Activated CD8-positive, alpha-beta memory T cell treated with anti-CD3 and anti-CD28 coated beads for 36 hours (primary cell): ENCODE data around the gene KDM6A. TPM values are rescaled to one million over a fixed set of nuclear protein-coding genes. Genes with fewer than 3 reads are reported as not detected.
"Not testable (repeated sequence)": the region's sequence is repeated elsewhere in the genome, so short reads cannot be mapped to it uniquely, and the experiment has no call there.

ENCODE experiments used
- CTCF ChIA-PET: fragments of 350-600 bp; sonication (Branson Sonifier 250); formaldehyde crosslinking; loops from one replicate; lab custom pipeline; 2021; ENCODE audit warnings: antibody characterized with exemption; lab: Charles Lee
- POLR2A ChIA-PET: fragments of 350-600 bp; sonication (Branson Sonifier 250); formaldehyde crosslinking; loops from one replicate; lab custom pipeline; 2021; ENCODE audit warnings: antibody characterized with exemption; lab: Charles Lee
- total RNA-seq, 2 experiments: library from RNA; stranded (reverse); gene quantifications; one replicate each; pipeline ENCODE4 v1.2.3, GENCODE V29; 2021

KDM6A gene
- total RNA-seq, 2 experiments from 2014 or later: 17.1 to 19.9 TPM

DNA sequence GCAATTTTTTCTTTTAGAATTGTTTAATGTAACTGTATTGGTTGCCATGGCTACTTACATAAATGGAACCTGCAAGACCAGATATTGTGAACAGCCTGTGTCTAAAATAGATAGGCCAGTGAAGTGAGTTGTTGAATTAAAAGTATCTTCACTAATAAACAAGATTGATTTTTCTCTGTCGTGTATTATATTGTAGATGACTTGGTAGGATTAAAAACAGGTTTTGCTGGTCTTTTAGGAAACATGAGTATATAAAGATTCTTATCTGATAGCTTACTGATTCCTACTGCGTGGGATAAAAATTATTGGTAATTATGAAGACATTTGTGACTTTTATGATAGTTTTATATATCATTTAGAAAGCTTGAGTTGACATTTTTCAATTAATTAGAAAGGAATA, 162.1 kb downstream of the KDM6A start:
- POLR2A ChIA-PET: no interaction called here
- CTCF ChIA-PET: no interaction called here

DNA sequence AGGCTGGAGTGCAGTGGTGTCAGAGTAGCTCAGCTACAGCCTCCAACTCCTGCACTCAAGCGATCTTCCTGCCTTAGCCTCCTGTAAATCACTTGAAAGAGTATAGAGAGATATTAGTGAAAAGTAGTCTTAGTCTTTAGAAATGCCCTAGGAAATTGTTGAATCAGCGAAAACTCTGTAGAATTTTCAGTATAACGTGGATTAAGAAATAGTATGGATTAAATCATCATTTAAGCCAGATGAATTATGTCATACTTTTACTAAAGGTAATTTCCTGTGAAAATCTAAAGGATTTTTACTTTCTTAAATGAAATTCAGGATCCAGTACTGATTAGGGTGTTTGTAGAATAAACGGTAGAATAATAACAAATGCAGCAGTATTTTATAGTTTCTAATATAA, 163.2 kb downstream of the KDM6A start:
- ChIA-PET POLR2A (no interaction called here), CTCF (no interaction called here)

- CTCF ChIA-PET, POLR2A ChIA-PET: not testable (repeated sequence)
Measured at GRCh38 chrX:45040137-45040536, 167.1 kb downstream of the KDM6A start.

- ChIA-PET CTCF (no interaction called here), POLR2A (no interaction called here)
Measured at GRCh38 chrX:45046417-45046816, 173.4 kb downstream of the KDM6A start.

- POLR2A ChIA-PET: no interaction called here
- CTCF ChIA-PET: no interaction called here
Measured at GRCh38 chrX:45050558-45050957, 177.6 kb downstream of the KDM6A start.

DNA sequence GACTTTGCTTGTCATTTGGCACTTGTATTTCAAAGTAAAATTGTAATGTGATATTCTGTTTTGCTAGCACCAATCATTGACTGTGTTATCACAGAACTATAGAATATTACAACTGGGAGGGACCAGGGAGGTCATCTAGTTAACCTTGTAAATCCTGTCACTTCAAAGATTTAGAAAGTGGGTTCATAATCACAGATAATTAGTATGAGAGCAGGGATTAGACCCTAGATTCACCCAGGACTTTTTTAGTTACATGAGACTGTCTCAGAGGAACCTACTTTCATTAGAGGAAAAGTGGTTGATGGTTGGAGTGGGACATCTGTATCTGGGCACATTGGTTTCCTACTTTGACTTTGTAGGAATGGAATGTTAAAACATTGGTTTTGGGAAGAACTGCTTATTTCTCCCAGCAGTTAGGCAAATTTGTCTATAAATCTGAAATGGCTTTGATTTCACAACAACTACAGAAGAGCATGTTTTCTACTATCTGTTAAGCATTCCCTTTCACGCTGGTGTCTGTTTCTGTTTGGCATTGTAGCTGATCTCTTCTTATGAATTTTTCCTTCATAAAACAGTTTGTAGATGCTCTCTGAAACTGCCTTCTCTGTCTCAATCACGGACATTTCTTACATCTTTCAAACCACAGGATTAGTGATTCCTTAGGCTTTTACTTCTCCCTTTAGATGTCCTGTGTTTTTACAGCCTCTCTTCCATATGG, 183.6 kb downstream of the KDM6A start:
- ChIA-PET CTCF (no interaction called here), POLR2A (no interaction called here)

GRCh38 chrX:45059906-45060305, 186.9 kb downstream of the KDM6A start:
- POLR2A ChIA-PET: not testable (repeated sequence)

GRCh38 chrX:45063319-45064095, 190.5 kb downstream of the KDM6A start:
- POLR2A ChIA-PET: no interaction called here
- CTCF ChIA-PET: no interaction called here

More at GRCh38 chrX:45059906-45060305, 186.9 kb downstream of the KDM6A start:
- CTCF ChIA-PET: not testable (repeated sequence)

DNA sequence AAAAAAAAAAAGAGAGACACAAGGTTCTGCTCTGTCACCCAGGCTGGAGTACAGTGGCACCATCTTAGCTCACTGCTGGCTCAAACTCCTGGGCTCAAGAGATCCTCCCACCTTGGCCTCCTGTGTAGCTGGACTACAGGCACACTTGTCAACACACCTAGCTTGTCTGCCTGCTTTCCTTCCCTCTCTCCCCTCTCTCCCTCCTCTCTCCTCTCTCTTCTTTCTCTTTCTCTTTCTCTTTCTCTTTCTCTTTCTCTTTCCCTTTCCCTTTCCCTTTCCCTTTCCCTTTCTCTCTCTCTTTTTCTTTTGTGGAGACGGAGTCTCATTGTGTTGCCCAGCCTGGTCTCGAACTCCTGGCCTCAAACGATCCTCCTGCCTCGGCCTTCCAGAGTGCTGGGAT, 195.6 kb downstream of the KDM6A start:
- POLR2A ChIA-PET: no interaction called here
- CTCF ChIA-PET: interaction anchor here (0.7 kb wide), 1 partner anchor 116 kb away, joined by 3 read pairs; no protein-coding TSS in a partner anchor

DNA sequence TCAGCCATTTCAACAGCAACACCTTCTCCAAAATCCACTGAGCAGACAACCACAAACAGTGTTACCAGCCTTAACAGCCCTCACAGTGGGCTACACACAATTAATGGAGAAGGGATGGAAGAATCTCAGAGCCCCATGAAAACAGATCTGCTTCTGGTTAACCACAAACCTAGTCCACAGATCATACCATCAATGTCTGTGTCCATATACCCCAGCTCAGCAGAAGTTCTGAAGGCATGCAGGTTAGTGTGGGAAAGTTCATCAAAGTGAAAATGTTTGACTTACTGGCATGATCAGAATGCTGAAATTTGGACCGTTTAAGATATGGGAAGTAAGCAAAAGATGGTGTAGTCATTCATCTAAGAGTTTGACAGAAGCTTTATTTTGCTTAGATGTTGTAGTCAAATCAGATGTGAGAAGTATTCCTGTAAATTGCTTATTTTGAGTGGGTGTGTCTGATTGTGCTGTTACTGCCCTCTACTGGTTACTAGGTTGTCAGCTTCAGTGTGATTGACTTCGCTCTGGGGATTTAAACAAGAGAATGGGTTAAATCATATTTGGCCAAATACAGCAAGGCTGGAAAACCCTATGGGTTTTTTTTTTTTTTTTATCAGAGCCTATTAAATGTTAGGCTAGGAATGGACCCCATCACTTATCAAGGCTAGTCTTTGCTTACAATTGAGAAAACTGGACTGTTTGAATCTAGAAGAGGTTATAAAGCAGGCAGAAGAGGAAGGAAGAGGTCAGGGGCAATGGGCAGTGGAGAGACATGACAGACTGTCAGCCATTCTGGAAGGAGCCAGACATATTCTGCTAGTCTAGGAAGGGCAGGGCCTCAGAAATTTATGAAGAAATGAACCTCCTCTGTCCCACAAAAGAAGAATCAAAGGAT, 197.4 kb downstream of the KDM6A start:
- ChIA-PET POLR2A (no interaction called here), CTCF (interaction anchor here (1.1 kb wide), 1 partner anchor 184 kb away, joined by 3 read pairs; no protein-coding TSS in a partner anchor)

DNA sequence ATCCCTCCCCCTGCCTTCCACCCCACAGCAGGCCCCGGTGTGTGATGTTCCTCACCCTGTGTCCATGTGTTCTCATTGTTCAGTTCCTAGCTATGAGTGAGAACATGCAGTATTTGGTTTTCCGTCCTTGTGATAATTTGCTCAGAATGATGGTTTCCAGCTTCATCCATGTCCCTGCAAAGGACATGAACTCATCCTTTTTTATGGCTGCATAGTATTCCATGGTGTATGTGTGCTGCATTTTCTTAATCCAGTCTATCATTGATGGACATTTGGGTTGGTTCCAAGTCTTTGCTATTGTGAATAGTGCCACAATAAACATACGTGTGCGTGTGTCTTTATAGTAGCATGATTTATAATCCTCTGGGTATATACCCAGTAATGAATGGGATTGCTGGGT, 200.0 kb downstream of the KDM6A start:
- POLR2A ChIA-PET, CTCF ChIA-PET: not testable (repeated sequence)

DNA sequence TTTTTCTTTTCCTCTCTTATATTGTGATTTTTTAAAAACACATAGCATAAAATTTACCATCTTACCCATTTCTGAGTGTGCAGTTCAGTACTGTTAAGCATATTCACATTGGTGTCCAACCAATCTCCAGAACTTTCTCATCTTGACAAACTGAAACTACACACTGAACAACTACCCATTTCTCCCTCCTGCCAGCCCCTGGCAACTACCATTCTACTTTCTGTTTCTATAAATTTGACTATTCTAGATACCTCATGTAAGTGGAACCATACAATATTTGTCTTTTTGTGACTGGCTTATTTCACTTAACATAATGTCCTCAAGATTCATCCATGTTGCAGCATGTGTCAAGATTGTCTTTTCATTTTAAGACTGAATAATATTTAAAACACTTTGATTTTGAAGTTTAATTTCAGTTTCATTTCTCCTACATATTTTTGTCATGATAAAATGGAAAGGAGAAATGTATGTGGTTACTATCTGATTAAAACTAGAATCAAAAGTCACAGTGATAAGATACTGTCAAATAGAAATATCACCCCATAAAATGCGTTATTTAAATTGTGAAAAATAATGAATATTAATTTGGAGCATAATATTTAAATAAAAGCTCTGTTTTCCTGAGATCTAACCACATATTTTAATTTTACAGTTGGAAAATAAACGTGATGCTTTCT, 204.9 kb downstream of the KDM6A start:
- POLR2A ChIA-PET: no interaction called here
- CTCF ChIA-PET: no interaction called here

DNA sequence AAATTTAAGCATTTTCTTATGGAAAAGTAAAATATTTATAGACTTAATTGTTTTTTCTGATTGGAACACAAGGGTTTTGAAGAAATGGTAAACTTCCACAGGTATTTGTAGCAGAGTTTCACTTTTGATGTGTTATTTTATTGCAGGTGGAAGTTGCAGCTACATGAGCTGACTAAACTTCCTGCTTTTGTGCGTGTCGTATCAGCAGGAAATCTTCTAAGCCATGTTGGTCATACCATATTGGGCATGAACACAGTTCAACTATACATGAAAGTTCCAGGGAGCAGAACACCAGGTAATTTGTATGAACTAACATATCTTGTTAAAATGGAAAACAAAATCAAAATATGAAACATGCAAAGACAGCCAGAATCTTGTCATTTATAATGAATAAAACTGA, 210.3 kb downstream of the KDM6A start:
- ChIA-PET CTCF (no interaction called here), POLR2A (no interaction called here)

DNA sequence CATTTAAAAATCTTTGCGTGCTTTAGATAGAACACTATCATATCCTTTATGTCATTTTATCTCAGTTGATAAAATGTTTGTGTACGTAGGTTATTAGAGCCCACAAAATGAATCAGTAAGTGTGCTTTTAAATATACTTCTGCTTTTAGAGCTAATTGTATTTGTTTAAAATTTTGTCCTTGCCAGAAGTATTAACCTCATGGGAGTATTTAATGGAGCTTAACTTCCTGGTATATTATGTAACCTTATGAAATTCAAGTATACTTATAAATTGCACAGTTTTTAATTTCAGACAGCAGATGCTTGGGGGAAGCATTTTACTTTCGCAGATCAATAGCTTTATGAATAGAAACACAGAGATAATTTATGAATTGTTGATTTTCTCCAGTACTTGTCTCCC, 237.5 kb downstream of the KDM6A start:
- CTCF ChIA-PET: no interaction called here
- POLR2A ChIA-PET: no interaction called here

DNA sequence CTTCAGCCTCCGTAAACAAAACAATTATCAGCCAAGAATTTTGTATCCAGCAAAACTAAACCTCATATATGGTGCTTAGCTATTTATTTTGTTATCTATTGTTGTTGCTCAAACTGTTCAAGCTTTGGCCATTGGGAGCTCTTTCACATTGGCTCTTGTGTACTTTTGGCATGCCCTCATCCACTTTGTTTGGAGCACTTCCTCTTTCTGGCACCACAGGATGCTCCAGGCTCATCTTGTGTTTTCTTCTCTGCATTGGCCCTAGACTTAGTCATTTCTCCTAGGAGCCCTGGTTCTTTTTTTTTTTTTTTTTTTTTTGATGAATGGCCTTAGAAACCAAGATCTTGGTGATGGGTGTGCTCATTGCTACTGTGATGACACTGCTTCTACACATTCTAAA, 253.2 kb downstream of the KDM6A start:
- POLR2A ChIA-PET: no interaction called here
- CTCF ChIA-PET: no interaction called here

DNA sequence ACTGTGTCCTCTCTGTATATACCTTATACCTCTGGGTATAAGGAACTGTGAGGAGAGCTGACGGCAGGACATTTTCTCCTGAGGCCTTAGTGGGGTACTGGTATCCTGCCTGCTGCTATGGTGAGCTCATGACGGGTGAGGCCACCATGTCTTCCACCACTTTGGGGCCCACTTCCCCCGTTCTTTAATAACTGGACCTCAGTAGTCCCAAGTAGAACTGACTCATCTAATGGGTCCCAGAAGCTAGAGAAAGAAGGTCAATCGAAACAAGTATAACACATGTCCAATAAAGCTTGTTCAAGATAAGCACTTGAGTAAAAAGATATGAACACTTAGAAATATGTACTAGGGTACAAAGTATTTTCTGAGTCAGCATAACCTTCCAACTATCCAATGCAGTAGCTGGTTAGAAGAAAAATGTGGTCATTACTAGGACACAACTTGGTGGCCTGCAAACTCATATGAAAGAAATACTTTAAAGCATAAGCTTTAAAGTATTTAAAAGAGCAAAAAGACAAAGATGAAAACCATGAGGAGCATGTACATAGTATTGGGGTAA, 256.0 kb downstream of the KDM6A start:
- POLR2A ChIA-PET: no interaction called here
- CTCF ChIA-PET: no interaction called here

DNA sequence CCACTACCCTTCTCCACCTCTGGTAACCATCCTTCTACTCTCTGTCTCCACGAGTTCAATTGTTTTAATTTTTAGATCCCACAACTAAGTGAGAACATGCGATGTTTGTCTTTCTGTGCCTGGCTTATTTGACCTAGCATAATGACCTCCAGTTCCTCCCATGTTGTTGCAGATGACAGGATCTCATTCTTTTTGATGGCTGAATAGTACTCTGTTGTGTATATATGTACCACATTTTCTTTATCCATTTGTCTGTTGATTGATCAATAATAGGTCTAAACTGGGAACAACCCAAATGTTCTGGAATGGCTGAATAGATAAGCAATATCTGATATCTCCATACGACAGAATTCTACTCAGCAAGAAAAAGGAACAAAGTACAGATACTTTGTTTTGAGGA, 260.5 kb downstream of the KDM6A start:
- ChIA-PET CTCF (interaction anchor here (0.5 kb wide), 1 partner anchor 236 kb away, joined by 4 read pairs; no protein-coding TSS in a partner anchor), POLR2A (no interaction called here)

GRCh38 chrX:45134315-45134731, 261.3 kb downstream of the KDM6A start:
- ChIA-PET POLR2A (no interaction called here), CTCF (interaction anchor here (0.6 kb wide), 1 partner anchor 617 kb away, joined by 3 read pairs; no protein-coding TSS in a partner anchor)

DNA sequence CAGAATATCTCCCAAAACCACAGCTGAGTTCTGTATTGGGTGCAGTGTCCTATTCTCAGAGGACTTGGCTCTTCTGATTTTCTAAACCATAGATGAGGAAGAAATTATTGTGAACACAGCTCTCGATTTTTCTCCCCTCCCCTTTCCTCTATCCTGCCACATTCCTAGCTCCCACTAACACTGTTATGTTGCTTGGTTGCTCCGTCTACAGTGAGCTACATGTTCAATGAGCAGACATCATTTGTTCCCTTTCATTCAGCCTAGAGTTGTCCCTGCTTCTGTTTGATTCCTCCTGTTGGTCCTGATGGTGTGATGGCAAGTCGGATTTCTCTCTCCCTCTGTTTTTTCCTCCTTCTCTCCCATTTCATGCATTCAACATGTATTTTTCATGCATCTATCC, 261.8 kb downstream of the KDM6A start:
- POLR2A ChIA-PET: no interaction called here
- CTCF ChIA-PET: interaction anchor here (0.6 kb wide), 1 partner anchor 618 kb away, joined by 3 read pairs; no protein-coding TSS in a partner anchor
